GM18498 (cell line): Measurements from ENCODE around the gene AKR1C4.
"Not testable (repeated sequence)": the region's sequence is repeated elsewhere in the genome, so short reads cannot be mapped to it uniquely, and the experiment has no call there.

Experiments used
- ATAC-seq: cut with Tn5 transposase; IDR thresholded peaks from one replicate; pipeline ENCODE4 v1.9.1; 2021; ENCODE audit warnings: mild to moderate bottlenecking, moderate library complexity; ENCODE audit not compliant: unreplicated experiment

Gene AKR1C4

DNA sequence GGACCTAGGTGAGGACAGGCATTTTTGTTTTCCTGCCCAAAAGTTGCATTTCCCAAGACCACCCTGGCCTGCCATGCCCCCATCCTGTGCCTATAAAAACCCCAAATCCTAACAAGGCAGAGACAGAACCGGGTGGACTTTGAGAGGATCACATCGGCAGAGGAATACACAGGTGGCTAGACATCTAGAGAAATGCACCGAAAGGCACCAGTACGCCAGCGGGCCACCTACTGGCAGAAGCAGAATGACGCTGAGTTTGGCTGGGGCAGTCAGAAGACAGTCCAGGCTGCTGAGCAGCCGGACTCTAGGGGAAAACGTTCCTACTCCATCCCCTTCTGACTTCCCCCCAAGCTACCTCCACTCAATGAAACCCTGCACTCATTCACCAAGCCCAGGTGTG is 2.8 kb downstream of the AKR1C4 start:
- no peak for ATAC-seq

DNA sequence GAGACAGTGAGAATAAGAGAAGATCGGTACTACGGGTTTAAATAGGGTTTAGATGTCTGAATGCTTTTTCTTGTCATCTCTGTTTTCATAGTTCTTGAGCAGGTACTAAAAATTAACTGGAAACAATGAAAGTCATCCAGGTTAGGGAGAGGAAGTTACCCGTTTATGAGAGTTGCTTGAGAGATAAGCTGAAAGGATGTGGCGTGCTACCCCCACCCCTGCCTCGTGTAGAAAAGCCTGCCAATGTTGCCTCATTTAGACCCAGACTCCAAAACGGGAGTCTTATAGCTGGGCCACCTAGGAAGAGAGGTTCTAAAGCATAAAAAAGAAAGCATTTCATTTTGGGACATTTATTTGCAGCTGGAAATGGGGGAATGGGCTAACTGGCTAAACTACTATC is 10.2 kb downstream of the AKR1C4 start:
- no peak for ATAC-seq

DNA sequence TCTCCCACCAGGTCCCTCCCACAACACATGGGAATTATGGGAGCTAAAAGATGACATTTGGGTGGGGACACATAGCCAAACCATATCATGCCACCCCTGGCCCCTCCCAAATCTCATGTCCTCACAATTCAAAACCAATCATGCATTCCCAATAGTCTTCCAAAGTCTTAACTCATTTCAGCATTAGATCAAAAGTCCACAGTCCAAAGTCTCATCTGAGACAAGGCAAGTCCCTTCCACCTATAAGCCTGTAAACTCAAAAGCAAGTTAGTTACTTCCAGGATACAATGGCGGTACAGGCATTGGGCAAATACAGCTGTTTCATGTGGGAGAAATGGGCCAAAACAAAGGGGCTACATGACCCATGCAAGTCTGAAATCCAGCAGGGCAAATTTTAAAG is 13.1 kb downstream of the AKR1C4 start:
- ATAC-seq: not testable (repeated sequence)

DNA sequence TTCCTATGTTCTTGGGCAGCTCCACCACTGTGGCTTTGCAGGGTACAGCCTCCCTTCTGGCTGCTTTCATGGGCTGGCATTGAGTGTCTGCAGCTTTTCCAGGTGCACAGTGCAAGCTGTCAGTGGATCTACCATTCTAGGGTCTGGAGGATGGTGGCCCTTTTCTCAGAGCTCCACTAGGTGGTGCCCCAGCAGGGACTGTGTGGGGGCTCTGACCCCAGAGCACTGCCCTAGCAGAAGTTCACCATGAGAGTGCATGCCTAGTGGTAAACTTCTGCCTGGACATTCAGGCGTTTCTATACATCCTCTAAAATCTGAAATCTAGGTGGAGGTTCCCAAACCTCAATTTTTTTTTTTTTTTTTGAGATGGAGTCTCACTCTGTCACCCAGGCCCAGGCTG is 13.6 kb downstream of the AKR1C4 start:
- ATAC-seq: not testable (repeated sequence)

DNA sequence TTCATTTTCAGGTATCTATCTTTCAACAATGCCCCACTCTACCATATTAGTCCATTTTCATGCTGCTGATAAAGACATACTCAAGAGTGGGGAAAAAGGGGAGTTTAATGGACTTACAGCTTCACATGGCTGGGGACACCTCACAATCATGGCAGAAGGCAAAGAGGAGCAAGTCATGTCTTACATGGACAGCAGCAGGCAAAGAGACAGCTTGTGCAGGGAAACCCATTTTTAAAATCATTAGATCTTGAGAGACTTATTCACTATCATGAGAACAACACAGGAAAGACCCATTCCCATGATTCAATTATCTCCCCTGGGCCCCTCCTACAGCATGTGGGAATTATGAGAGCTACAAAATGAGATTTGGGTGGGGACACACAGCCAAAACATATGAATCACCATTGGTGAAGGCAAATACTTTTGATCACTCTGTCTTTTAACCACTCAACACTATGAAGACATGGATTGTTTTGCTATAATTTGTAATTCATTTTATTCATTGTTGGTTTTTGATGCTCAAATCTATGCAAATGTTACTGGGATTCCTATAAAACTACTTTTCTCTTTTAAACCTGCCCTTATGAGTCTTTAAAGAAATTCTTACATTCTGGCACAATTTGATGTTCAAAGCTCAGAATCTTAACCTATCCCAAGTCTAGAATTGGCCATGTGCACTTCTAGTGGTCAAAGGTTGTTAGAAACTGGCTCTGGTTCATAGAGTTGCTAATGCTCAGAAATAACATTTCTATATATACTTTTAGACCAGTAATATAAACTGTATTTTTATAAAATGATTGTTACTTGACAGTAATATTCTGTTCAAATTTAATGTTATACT is 15.3 kb downstream of the AKR1C4 start:
- ATAC-seq: no peak

DNA sequence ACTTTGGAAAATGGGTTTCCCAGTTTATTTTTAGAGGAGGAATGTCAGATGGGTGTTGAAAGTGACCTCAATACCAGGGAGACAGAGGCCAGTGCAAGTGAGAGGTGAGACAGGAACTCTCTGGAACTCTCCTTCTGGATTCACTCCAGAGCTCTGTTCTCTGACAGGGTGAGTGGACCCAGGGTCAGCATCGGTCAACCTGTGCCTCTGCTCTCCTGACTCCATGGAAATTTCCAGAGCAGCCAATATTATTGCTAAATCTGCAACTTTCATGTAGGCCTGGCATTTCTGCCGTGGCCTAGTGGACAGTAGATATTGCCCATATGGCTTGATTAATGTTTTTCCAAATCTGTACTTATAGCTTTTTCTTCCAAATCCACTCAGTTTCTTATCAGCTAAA is 20.2 kb downstream of the AKR1C4 start:
- ATAC-seq: no peak

DNA sequence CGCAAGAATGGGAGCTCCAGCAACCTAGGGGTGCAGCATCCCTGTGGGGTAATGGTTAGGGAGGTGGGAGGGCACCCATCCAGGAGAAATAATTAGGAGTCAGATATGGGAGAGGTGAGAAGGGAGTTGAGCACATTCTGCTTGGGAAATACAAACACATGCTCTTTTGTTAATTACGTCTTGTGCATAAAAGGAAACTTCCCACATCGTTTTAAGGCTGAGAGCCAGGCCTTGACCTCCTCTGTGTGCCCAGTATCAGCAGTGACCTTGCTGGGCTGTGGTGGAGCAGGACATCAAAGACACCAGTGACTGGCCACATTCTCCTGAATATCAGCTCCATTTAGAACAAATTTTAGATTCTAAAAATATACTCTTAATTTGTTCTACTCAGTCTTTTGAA is 22.6 kb downstream of the AKR1C4 start:
- ATAC-seq: no peak

DNA sequence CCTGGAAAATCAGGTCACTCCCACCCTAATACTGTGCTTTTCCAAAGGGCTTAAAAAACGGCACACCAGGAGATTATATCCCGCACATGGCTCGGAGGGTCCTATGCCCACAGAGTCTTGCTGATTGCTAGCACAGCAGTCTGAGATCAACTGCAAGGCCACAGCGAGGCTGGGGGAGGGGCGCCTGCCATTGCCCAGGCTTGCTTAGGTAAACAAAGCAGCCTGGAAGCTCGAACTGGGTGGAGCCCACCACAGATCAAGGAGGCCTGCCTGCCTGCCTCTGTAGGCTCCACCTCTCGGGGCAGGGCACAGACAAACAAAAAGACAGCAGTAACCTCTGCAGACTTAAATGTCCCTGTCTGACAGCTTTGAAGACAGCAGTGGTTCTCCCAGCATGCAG is 26.3 kb downstream of the AKR1C4 start:
- not testable (repeated sequence) for ATAC-seq

DNA sequence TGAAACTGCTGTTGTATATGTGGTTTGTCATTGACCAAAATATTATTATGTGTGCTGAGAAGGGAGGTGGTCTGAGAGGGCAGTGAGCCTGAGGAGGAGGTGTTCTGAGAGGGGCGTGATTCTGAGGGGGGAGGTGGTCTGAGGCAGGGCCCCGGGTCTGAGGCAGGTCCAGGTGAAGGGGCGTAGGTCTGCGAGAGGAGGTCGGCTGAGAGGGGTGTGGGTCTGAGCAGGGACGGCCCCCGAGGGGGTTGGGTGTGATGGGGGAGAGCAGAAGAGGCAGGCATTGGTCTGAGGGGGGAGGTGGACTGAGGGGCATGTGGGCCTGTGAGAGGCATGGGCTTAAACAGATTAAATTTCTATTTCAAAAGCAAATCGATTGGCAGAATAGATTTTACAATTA is 32.4 kb downstream of the AKR1C4 start:
- ATAC-seq: no peak

DNA sequence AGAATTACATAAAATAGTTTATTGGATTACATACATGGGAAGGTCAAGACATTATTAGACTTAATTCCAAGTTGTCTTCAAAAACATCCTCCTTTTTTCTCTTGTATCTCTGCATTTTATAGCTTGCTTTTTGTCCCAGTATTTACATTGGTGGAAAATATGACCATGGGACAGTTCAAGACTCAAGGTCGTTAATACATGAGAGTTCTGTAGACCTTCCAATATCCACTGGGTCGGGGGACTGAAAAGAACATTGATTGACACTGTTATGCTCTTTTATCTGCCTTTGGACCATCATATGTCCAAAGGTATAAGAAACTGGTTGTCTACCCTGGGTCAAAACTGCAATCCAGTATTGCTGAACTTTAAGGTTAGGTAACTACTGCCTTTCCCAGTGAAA is 36.7 kb downstream of the AKR1C4 start:
- ATAC-seq: no peak

DNA sequence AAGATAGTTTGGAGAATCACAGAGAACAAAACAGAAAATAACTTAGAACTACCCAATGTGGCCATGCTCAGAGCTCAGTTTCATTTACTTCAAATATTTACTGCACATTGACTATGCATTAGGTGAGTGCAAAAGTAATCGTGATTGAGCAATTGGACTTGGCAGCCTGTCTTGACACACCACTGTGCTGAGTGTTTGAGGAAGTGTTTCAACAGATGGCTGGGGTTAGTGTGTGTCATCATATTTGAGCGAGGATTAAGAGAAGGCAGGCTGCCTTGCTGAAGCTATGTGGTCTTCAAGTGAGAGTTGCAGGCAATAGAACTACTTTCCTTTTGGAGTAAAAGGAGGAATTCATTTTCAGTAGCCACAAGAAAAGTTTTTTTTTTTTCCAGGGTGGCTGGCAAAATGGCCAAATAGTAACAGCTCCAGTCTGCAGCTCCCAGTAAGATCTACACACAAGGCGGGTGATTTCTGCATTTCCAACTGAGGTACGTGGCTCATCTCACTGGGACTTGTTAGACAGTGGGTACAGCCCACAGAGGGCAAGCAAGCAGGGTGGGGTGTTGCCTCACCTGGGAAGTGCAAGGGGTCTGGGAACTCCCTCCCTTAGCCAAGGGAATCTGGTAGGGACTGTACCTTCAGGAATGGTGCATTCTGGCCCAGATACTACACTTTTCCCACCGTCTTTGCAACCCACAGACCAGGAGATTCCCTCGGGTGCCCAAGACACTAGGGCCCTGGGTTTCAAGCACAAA is 37.6 kb downstream of the AKR1C4 start:
- no peak for ATAC-seq

DNA sequence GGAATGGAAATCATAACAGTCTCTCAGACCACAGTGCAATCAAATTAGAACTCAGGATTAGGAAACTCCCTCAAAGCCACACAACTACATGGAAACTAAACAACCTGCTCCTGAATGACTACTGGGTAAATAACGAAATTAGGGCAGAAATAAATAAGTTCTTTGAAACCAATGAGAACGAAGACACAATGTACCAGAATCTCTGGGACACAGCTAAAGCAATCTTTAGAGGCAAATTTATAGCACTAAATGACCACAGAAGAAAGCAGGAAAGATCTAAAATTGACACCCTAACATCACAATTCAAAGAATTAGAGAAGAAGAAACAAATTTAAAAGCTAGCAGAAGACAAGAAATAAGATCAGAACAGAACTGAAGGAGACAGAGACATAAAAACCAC is 40.9 kb downstream of the AKR1C4 start:
- not testable (repeated sequence) for ATAC-seq

DNA sequence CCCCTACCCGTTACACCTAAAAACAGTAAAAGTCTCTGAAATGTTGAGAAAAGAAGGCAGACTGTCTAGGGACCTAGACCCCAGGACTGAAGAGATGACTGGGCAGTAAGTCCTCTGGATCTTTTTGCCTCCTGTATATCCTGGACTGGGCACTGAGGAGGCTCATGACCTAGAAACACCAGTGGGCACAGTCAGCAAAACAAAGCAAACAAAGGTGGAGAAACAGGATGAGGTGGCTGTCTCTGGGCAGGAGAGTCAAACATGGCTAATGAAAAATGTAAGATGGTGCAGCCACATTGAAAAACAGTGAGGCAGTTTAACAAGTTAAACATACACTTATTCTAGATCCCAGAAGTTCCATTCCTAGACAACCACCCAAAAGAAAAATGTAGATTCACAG is 45.9 kb downstream of the AKR1C4 start:
- no peak for ATAC-seq

DNA sequence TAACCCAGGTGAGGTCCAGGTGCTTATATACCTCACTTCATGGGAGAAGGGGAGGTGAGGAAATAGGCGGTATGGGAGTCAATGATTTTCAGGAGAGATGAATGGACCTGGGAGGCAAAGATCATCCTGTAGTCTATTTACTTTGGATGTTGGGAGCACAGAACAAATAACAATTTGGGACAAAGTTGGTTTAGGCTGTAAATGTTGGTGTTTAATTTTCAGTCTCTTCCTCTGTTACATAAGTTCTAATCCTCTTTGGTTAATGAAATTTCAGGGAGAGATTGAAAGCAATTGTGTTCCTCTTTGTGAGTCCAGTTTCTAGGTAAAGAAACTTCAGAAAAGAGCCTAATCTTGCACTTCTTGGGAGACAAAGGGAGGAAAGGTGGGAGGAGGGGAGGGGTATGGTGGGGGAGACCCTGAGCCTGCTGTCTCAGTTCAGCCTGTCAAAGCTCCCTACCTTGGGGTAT is 46.9 kb downstream of the AKR1C4 start:
- no peak for ATAC-seq

DNA sequence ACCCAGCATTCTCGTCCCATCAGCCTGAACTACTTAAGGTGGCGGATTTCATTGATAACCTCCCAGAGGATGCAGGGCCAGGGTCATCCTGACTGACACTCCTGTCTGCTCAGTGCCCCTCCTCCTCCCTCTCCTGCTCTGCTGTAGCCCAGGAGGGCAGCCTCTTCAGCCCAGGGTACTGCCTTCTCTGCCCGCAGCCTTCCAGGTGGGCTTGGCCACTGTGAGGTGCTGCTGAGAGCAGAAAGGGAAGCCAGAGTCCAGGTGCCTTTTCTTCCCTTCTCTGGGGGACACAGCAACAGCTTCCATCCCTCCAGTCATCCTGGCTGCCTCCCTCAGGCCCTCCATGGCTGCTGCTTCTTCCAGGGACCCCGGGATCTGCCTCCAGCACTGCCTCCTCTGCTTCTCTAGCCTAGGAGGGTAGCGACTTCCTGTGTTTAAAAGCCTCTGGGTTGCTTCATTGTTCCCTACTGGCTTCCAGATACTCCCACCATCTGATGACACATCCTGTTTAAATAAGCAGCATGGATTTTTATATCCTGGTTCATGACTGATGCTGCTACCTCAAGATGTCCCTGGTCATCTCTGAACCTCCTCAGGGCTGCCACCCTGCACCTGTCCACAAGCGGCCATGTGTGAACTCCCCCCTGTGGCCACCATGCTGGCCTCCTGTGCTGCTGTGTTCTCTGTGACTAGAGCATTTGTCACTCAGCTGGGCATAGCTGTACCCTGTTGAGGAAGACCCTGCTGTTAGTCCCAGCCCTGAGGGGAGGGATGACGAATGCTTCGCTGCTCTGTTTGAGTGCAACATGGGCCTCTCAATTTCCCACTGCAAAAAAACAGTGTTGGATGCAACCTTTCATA is 55.8 kb downstream of the AKR1C4 start:
- ATAC-seq: no peak

DNA sequence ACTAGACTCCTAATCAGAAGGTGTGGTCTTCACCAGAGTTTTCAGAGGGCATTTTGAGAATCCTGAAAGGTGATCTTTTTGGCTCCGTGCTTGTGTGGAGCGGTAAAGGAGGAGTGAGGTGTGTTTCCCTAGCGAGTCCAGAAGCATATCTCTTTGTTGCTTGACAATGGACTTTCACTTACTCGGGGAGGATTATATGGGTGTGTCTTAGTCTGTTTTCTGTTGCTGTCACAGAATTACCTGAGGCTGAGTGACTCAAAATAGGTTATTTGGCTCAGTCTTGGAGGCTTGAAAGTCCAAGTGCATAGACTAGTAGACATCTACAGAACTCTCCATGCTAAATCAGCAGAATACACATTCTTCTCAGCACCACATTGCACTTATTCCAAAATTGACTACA is 57.9 kb downstream of the AKR1C4 start:
- no peak for ATAC-seq

DNA sequence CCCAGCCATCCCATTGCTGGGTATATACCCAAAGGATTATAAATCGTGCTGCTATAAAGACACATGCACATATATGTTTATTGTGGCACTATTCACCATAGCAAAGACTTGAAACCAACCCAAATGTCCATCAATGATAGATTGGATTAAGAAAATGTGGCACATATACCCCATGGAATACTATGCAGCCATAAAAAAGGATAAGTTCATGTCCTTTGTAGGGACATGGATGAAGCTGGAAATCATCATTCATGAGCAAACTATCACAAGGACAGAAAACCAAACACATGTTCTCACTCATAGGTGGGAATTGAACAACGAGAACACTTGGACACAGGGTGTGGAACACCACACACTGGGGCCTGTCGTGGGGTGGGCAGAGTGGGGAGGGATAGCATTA is 61.1 kb downstream of the AKR1C4 start:
- not testable (repeated sequence) for ATAC-seq

DNA sequence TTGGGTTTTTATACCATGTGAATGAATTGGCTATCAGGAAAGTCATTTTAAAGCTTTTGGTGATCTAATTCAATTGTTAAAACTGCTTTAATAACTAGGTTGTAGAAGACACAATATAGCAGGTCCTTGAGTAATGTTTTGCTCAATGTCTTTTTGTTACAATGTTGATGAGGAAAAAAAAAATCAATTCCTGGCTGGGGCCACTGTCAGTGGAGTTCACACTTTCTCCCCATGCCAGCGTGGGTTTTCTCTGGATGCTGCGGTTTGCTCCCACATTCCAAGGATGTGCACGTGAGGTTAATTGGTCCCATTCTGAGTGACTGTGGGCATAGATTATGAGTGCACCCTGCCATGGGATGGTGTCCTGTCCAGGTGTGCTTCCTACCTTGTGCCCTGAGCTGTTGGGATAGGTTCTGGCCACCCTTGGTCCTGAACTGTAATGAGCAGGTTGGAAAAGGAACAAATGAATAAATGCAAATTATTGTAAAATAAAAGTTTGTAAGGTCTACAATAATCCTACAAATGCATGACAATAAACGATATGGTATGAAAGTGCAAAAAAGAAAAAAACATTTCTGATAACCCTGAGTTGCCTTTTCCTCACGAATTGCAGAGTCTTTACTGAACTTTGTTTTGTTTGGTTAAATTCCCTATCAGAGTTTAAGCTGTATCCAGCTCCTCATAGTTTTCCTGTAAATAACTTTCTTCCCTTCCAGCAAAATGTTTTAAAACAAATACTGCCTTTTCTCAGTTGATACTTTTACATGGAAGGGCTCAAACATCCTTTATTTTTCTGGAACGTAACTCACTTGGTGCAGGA is 62.7 kb downstream of the AKR1C4 start:
- ATAC-seq: no peak

DNA sequence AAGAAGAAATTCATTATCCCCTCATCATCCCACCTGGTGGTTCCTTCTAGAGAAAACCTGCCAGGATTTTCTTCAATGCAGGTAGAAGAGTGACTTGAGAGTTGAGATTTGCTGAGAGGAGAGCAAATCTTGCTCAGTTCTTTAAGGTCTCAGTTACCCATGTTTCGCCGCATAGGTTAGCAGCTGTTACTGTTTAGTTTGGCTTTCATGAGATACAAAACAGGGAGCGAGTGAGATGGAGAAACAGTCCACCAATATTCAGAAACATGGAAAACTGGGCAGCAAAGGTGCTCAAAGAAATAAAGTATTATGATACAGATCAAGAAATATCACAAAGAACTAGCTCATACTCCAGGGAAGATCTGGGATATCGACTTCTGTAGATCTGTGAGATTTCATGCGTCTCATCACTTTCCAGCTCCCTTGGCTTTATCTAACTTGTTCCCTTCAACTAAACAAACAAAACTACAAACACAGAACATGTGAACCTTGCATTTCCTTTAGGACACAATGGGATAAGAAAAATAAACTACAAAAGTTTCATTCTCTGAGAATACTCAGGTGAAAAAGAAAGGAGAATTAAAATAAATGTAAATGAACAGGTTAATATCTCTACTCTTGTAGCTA is 63.4 kb downstream of the AKR1C4 start:
- no peak for ATAC-seq

DNA sequence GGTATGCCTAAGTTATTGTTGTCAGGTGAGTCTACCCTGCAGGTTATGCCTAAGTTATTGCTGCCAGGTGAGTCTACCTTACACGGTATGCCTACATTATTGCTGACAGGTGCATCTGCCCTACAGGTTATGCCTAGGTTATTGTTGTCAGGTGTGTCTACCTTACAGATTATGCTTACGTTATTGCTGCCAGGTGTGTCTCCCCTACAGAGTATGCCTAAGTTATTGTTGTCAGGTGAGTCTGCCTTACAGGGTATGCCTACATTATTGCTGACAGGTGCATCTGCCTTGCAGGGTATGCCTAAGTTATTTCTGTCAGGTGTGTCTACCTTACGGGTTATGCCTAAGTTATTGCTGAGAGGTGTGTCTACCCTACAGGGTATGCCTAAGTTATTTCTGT is 64.2 kb downstream of the AKR1C4 start:
- no peak for ATAC-seq
